IMR-90 (cell line): Measurements from ENCODE around the gene TMEM26. TPM values are rescaled to one million over a fixed set of nuclear protein-coding genes. Genes with fewer than 3 reads are reported as not detected.

Source experiments
- ATAC-seq: fragments of 200-7000 bp; cut with Tn5 transposase; 2 replicates; pipeline ENCODE4 v1.9.1; 2020; ENCODE audit warnings: low read depth, mild to moderate bottlenecking, moderate library complexity
- BruUV-seq: library from RNA; stranded (reverse); fragments of 400-500 nt; replicated peaks from 2 replicates; lab custom pipeline; 2021; lab: Mats Ljungman, UMichigan
- CTCF ChIA-PET: fragments of 300-600 bp; formaldehyde crosslinking; extraction: SDS; loops from one replicate; lab custom pipeline; 2021; ENCODE audit warnings: antibody characterized with exemption; lab: Yijun Ruan, JAX
- POLR2A ChIA-PET: fragments of 300-600 bp; sonication (Branson Sonifier 250); formaldehyde crosslinking; loops from one replicate; lab custom pipeline; 2022; ENCODE audit warnings: antibody characterized with exemption; ENCODE audit not compliant: unreplicated experiment; lab: Charles Lee
- DNase-seq: peaks from one replicate; pipeline ENCODE4 v3.0.0; 2013
- H2AFZ ChIP-seq: replicated peaks from 2 replicates; pipeline ENCODE3; 2013; ENCODE audit warnings: low read length, mild to moderate bottlenecking; ENCODE audit not compliant: poor library complexity
- H2AK5ac ChIP-seq: 2 replicates; pipeline ENCODE4 v1.6.1; 2013; ENCODE audit warnings: low read depth, low read length, inconsistent platforms
- H2AK9ac ChIP-seq: replicated peaks from 2 replicates; pipeline ENCODE3; 2013; ENCODE audit warnings: mild to moderate bottlenecking, low read depth, low read length, moderate library complexity; ENCODE audit not compliant: poor library complexity
- H2BK120ac ChIP-seq: 2 replicates; pipeline ENCODE4 v1.6.1; 2013; ENCODE audit warnings: low read depth, low read length, inconsistent platforms
- H2BK15ac ChIP-seq: 3 replicates; pipeline ENCODE4 v1.6.1; 2013; ENCODE audit warnings: low read depth, low read length, inconsistent platforms
- H2BK20ac ChIP-seq: 2 replicates; pipeline ENCODE4 v1.6.1; 2013; ENCODE audit warnings: low read depth, mild to moderate bottlenecking, inconsistent platforms, low read length, moderate library complexity
- H2BK5ac ChIP-seq: 2 replicates; pipeline ENCODE4 v1.6.1; 2013; ENCODE audit warnings: mild to moderate bottlenecking, low read depth, low read length, inconsistent platforms; ENCODE audit not compliant: poor library complexity, severe bottlenecking
- H3K14ac ChIP-seq: replicated peaks from 2 replicates; pipeline ENCODE4 v1.6.1; 2013; ENCODE audit warnings: low read depth, low read length, inconsistent platforms
- H3K18ac ChIP-seq: 2 replicates; pipeline ENCODE4 v1.6.1; 2013; ENCODE audit warnings: low read depth, low read length, control low read depth
- H3K23ac ChIP-seq: 2 replicates; pipeline ENCODE4 v1.6.1; 2013; ENCODE audit warnings: low read depth, low read length, inconsistent platforms
- H3K27ac ChIP-seq: 2 replicates; pipeline ENCODE4 v1.5.1; 2013; ENCODE audit warnings: mild to moderate bottlenecking, control low read depth, low read length; ENCODE audit not compliant: insufficient read depth
- H3K27me3 ChIP-seq: 2 replicates; pipeline ENCODE4 v1.6.1; 2013; ENCODE audit warnings: low read length; ENCODE audit not compliant: control insufficient read depth, insufficient read depth
- H3K36me3 ChIP-seq: 2 replicates; pipeline ENCODE4 v1.6.1; 2013; ENCODE audit warnings: low read length, mixed read lengths; ENCODE audit not compliant: control insufficient read depth, insufficient read depth
- H3K4ac ChIP-seq: 2 replicates; pipeline ENCODE4 v1.6.1; 2013; ENCODE audit warnings: low read depth, low read length, inconsistent platforms
- H3K4me1 ChIP-seq: 2 replicates; pipeline ENCODE4 v1.6.1; 2013; ENCODE audit warnings: low read length, mixed read lengths; ENCODE audit not compliant: control insufficient read depth, insufficient read depth
- H3K4me2 ChIP-seq: 2 replicates; pipeline ENCODE4 v1.6.1; 2013; ENCODE audit warnings: low read depth, mild to moderate bottlenecking, control low read depth, low read length, moderate library complexity
- H3K4me3 ChIP-seq: 2 replicates; pipeline ENCODE4 v1.5.1; 2013; ENCODE audit warnings: low read depth, mild to moderate bottlenecking, control low read depth, low read length, moderate library complexity; ENCODE audit not compliant: insufficient read depth
- H3K56ac ChIP-seq: 2 replicates; pipeline ENCODE4 v1.6.1; 2013; ENCODE audit warnings: low read length, inconsistent platforms; ENCODE audit not compliant: insufficient read depth; ENCODE audit errors: extremely low read depth
- H3K79me1 ChIP-seq, 2 experiments: 2 replicates each; pipeline ENCODE4 v1.6.1; 2013; ENCODE audit warnings: low read length in 2 of 2, inconsistent platforms in 1 of 2, low read depth in 1 of 2
- H3K9ac ChIP-seq: 2 replicates; pipeline ENCODE4 v1.6.1; 2013; ENCODE audit warnings: low read depth, low read length, control low read depth
- H3K9me1 ChIP-seq: 2 replicates; pipeline ENCODE4 v1.6.1; 2013; ENCODE audit warnings: low read length, inconsistent platforms; ENCODE audit not compliant: insufficient read depth
- H3K9me3 ChIP-seq: 2 replicates; pipeline ENCODE4 v1.6.1; 2013; ENCODE audit warnings: low read length; ENCODE audit not compliant: control insufficient read depth, insufficient read depth
- H4K20me1 ChIP-seq: 2 replicates; pipeline ENCODE4 v1.6.1; 2013; ENCODE audit warnings: low read length, inconsistent platforms; ENCODE audit not compliant: insufficient read depth
- H4K5ac ChIP-seq: 2 replicates; pipeline ENCODE4 v1.6.1; 2013; ENCODE audit warnings: mild to moderate bottlenecking, low read depth, low read length, control low read depth
- H4K8ac ChIP-seq, 2 experiments: 2 replicates each; pipeline ENCODE4 v1.6.1; 2013; ENCODE audit warnings: low read depth in 2 of 2, low read length in 2 of 2, control low read depth in 1 of 2, inconsistent platforms in 1 of 2
- H4K91ac ChIP-seq: 2 replicates; pipeline ENCODE4 v1.6.1; 2013; ENCODE audit warnings: low read depth, low read length, inconsistent platforms; ENCODE audit not compliant: insufficient read depth
- BHLHE40 ChIP-seq: fragments of 150-350 bp; IDR thresholded peaks from 2 replicates; pipeline ENCODE4 v1.6.1; 2016; ENCODE audit warnings: mild to moderate bottlenecking, low read depth, low read length
- CEBPB ChIP-seq: IDR thresholded peaks from 2 replicates; pipeline ENCODE4 v1.6.1; 2012; ENCODE audit warnings: low read depth, low read length, improper control_type of control experiment
- MAFK ChIP-seq: IDR thresholded peaks from 2 replicates; pipeline ENCODE4 v1.6.1; 2012; ENCODE audit warnings: low read depth, low read length, improper control_type of control experiment
- POLR2A ChIP-seq: IDR thresholded peaks from 2 replicates; pipeline ENCODE4 v1.6.1; 2012; ENCODE audit warnings: mild to moderate bottlenecking, low read depth, low read length
- RFX5 ChIP-seq: IDR thresholded peaks from 2 replicates; pipeline ENCODE4 v1.8.0; 2012; ENCODE audit warnings: low read depth, mild to moderate bottlenecking, low read length, moderate library complexity
- SMC3 ChIP-seq: fragments of 150-350 bp; IDR thresholded peaks from 2 replicates; pipeline ENCODE4 v1.6.1; 2016; ENCODE audit warnings: low read depth, mild to moderate bottlenecking, antibody characterized with exemption, low read length, moderate library complexity
- WGBS, 2 experiments: methylation state at CpG; one replicate each; pipeline versions ENCODE4 v1.1.5 to v1.1.7; 2013; ENCODE audit warnings: missing lambda C conversion rate in 2 of 2; ENCODE audit not compliant: insufficient read length in 1 of 2; ENCODE audit errors: extremely low coverage in 2 of 2; 5-methylcytosine and 5-hydroxymethylcytosine counted together
- dilution Hi-C: fragments of 300-500 bp; cut with HindIII; formaldehyde crosslinking; loops from one replicate; pipeline ENCODE4 v1.14.3; 2018; ENCODE audit warnings: low sequenced_read_pairs; ENCODE audit not compliant: unreplicated experiment
- in situ Hi-C: fragments of 300-500 bp; cut with MboI; formaldehyde crosslinking; loops from 3 replicates; pipeline ENCODE4 v1.14.3; 2019; ENCODE audit warnings: low sequenced_read_pairs, inconsistent platforms, mixed read lengths
- intact Hi-C: fragments of 100-400 bp; cut with micrococcal nuclease; formaldehyde crosslinking; loops from 2 replicates; pipeline ENCODE4 v1.10.0; 2022
- polyA plus RNA-seq, 3 experiments: library from polyadenylated mRNA; depleted of rRNA; stranded (reverse); fragments of >200 nt; gene quantifications; 2 replicates each; pipeline ENCODE4 v1.2.3, GENCODE V29; 2012; ENCODE audit warnings: low replicate concordance in 1 of 3
- total RNA-seq: library from RNA; depleted of rRNA; stranded (reverse); fragments of >200 nt; gene quantifications from 2 replicates; pipeline ENCODE4 v1.2.3, GENCODE V29; 2012

TMEM26 gene
- total and polyA plus RNA-seq, 2 of the 4 experiments (the other 2 are of a cell fraction) = 0.22 to 0.36 TPM

DNA sequence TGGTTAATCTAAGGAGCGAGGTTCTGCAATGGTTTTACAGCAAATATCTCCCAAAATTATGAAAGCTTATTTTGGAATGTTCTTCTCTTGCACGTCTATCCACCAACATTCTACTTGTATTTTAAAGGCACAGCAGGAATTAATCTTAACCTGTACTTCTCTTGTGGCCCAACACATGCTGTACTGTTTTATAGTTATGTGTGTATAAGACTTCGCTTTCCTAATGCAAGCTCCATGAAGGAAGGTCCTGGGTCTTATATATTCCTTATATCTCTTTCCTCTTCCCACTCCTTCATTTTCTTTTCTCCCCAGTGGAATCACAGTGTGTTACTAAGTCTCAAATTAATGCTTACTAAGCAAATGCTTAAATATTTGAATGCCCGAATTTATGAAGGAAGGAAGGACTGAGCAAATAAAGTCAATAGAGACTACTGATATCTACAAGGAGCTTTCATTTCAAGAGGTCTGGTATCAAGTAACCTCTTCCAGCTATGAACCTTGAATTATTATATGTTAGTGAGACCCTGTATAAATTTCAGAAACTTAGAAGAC, 14.0 kb downstream of the TMEM26 start:
- TF ChIP-seq BHLHE40 = no peak
- TF ChIP-seq CEBPB = no peak
- peak; percentile 94 for TF ChIP-seq MAFK
- TF ChIP-seq SMC3 = no peak
- TF ChIP-seq RFX5 = no peak
- no peak for TF ChIP-seq POLR2A
- Histone ChIP-seq H3K9ac (no peak overlapping the region), H4K5ac (no peak overlapping the region), H2BK15ac (no peak overlapping the region), H3K4me3 (no peak overlapping the region), H3K14ac (no peak overlapping the region), H4K20me1 (no peaks in the 10 kb centered on the region), H3K4me1 (no peaks in the 10 kb centered on the region), H2BK120ac (no peak overlapping the region), H3K56ac (no peak overlapping the region), H3K27ac (no peak overlapping the region), H3K36me3 (no peaks in the 10 kb centered on the region), H3K9me3 (no peaks in the 10 kb centered on the region), H2BK5ac (no peak overlapping the region), H2BK20ac (no peak overlapping the region), H4K8ac (no peak overlapping the region), H4K91ac (no peak overlapping the region), H2AK5ac (no peak overlapping the region), H3K79me1 (no peaks in the 10 kb centered on the region), H3K4me2 (no peak overlapping the region), H3K23ac (no peak overlapping the region), H2AK9ac (no peak overlapping the region), H2AFZ (no peak overlapping the region), H3K9me1 (no peaks in the 10 kb centered on the region), H3K4ac (no peak overlapping the region), H3K27me3 (no peaks in the 10 kb centered on the region), H3K18ac (no peak overlapping the region)
- dilution Hi-C loops (no loop called here), intact Hi-C loops (no loop called here), in situ Hi-C loops (no loop called here)
- CTCF ChIA-PET = no interaction called here
- POLR2A ChIA-PET = no interaction called here
- WGBS, 2 experiments = no CpG with 5 or more reads among the region's 4 CpGs
- BruUV-seq = no TSS peak
- DNase-seq (no peak), ATAC-seq (no peak; the same call in 1 of the 2 replicates)
